ENCODE measurements around the gene UNC93A.
"Not testable (repeated sequence)": the region's sequence is repeated elsewhere in the genome, so short reads cannot be mapped to it uniquely, and the experiment has no call there.

Gene UNC93A

GRCh38 chr6:167270499-167271311, 20.4 kb upstream of the UNC93A start:
- intact Hi-C loops (cut with DNase I) = no loop called here
- DNase-seq = peak in 1 of 10 donors; percentile 65

- intact Hi-C loops (cut with DNase I) = no loop called here
Measured at GRCh38 chr6:167272151-167272550, 19.0 kb upstream of the UNC93A start.

GRCh38 chr6:167272696-167273379, 18.3 kb upstream of the UNC93A start:
- intact Hi-C loops (cut with DNase I) = no loop called here

More at GRCh38 chr6:167272151-167272550, 19.0 kb upstream of the UNC93A start:
- DNase-seq = peak in 1 of 10 donors; percentile 18

GRCh38 chr6:167274270-167274669, 16.8 kb upstream of the UNC93A start:
- intact Hi-C loops (cut with DNase I) = no loop called here
- DNase-seq = no peak

More at GRCh38 chr6:167272696-167273379, 18.3 kb upstream of the UNC93A start:
- peak in 1 of 10 donors; percentile 72 for DNase-seq

GRCh38 chr6:167275001-167275400, 16.1 kb upstream of the UNC93A start:
- intact Hi-C loops (cut with DNase I) = no loop called here
- DNase-seq = peak in 1 of 10 donors; percentile 63

GRCh38 chr6:167275436-167275835, 15.7 kb upstream of the UNC93A start:
- intact Hi-C loops (cut with DNase I) = no loop called here
- peak in 2 of 10 donors; percentile 57 to 65 for DNase-seq

GRCh38 chr6:167276772-167277533, 14.2 kb upstream of the UNC93A start:
- intact Hi-C loops (cut with DNase I) = no loop called here
- DNase-seq = peak in 2 of 10 donors; percentile 59 to 64

- intact Hi-C loops (cut with DNase I) = not testable (repeated sequence)
- peak in 1 of 10 donors; percentile 60 for DNase-seq
Measured at GRCh38 chr6:167278173-167278940, 12.8 kb upstream of the UNC93A start.

GRCh38 chr6:167279766-167280446, 11.2 kb upstream of the UNC93A start:
- intact Hi-C loops (cut with DNase I) = loop anchor here (5.0 kb wide), 1 partner anchor 58 kb away; no protein-coding TSS in a partner anchor
- DNase-seq = no peak

GRCh38 chr6:167280466-167280865, 10.6 kb upstream of the UNC93A start:
- intact Hi-C loops (cut with DNase I) = loop anchor here (5.0 kb wide), 1 partner anchor 58 kb away; no protein-coding TSS in a partner anchor

GRCh38 chr6:167282165-167282564, 8.9 kb upstream of the UNC93A start:
- no peak for DNase-seq
- intact Hi-C loops (cut with DNase I) = loop anchor here (5.0 kb wide), 1 partner anchor 60 kb away; no protein-coding TSS in a partner anchor

More at GRCh38 chr6:167280466-167280865, 10.6 kb upstream of the UNC93A start:
- DNase-seq = peak in 1 of 10 donors; percentile 30

- peak in 1 of 10 donors; percentile 76 for DNase-seq
- intact Hi-C loops (cut with DNase I) = loop anchor here (5.0 kb wide), 1 partner anchor 62 kb away; no protein-coding TSS in a partner anchor
Measured at GRCh38 chr6:167284565-167284964, 6.5 kb upstream of the UNC93A start.

- peak in 2 of 10 donors; percentile 58 to 62 for DNase-seq
- intact Hi-C loops (cut with DNase I) = no loop called here
Measured at GRCh38 chr6:167285077-167285770, 5.9 kb upstream of the UNC93A start.

- DNase-seq = peak in 2 of 10 donors; percentile 49 to 70
- intact Hi-C loops (cut with DNase I) = no loop called here
Measured at GRCh38 chr6:167287513-167288048, 3.5 kb upstream of the UNC93A start.

GRCh38 chr6:167288591-167289225, 2.4 kb upstream of the UNC93A start:
- DNase-seq = peak in 4 of 10 donors; percentile 27 to 90 (median 64)
- intact Hi-C loops (cut with DNase I) = not testable (repeated sequence)

GRCh38 chr6:167289291-167289690, 1.8 kb upstream of the UNC93A start:
- DNase-seq; intact Hi-C loops (cut with DNase I): not testable (repeated sequence)

- intact Hi-C loops (cut with DNase I) = no loop called here
- peak in 1 of 10 donors; percentile 19 for DNase-seq
Measured at GRCh38 chr6:167291623-167292300, 647 bp downstream of the UNC93A start.

Data from posterior cingulate gyrus (tissue), 11 donors.